H1 (cell line): Measurements from ENCODE around the gene CDYL. TPM values are rescaled to one million over a fixed set of nuclear protein-coding genes. Genes with fewer than 3 reads are reported as not detected.

Experiments
- CTCF ChIA-PET: fragments of 300-600 bp; sonication (Branson Sonifier 250); formaldehyde crosslinking; loops from one replicate; lab custom pipeline; 2021; ENCODE audit not compliant: partially characterized antibody; lab: Charles Lee
- POLR2A ChIA-PET: fragments of 300-600 bp; sonication (Branson Sonifier 250); formaldehyde crosslinking; loops from one replicate; lab custom pipeline; 2021; ENCODE audit warnings: inconsistent platforms; ENCODE audit not compliant: partially characterized antibody; lab: Charles Lee
- DNase-seq, 2 experiments: peaks; one replicate each; pipeline versions ENCODE4 v3.0.0 to v3.0.0-alpha.2; 2010 to 2022; ENCODE audit warnings: low spot score in 2 of 2, low read depth in 1 of 2, mixed read lengths in 1 of 2
- FAIRE-seq: peaks from 2 replicates; lab custom pipeline; 2011; peaks lifted over from hg19 to GRCh38; lab: Jason Lieb, UNC
- H2AFZ ChIP-seq: 2 replicates; pipeline ENCODE4 v1.8.1; 2012; ENCODE audit warnings: low read length, inconsistent platforms
- H2AK5ac ChIP-seq: 2 replicates; pipeline ENCODE4 v1.6.1; 2013; ENCODE audit warnings: low read depth, low read length
- H2BK120ac ChIP-seq: replicated peaks from 2 replicates; pipeline ENCODE3; 2013; ENCODE audit warnings: low read depth, low read length, inconsistent platforms
- H2BK12ac ChIP-seq: 2 replicates; pipeline ENCODE4 v1.6.1; 2013; ENCODE audit warnings: low read depth, low read length
- H2BK15ac ChIP-seq: 2 replicates; pipeline ENCODE4 v1.6.1; 2013; ENCODE audit warnings: low read length
- H2BK20ac ChIP-seq: 2 replicates; pipeline ENCODE4 v1.6.1; 2013; ENCODE audit warnings: low read length
- H2BK5ac ChIP-seq: 2 replicates; pipeline ENCODE4 v1.6.1; 2013; ENCODE audit warnings: low read depth, low read length
- H3K14ac ChIP-seq: 2 replicates; pipeline ENCODE4 v1.6.1; 2013; ENCODE audit warnings: inconsistent platforms; ENCODE audit not compliant: insufficient read length
- H3K18ac ChIP-seq: 2 replicates; pipeline ENCODE4 v1.6.1; 2013; ENCODE audit warnings: low read length; ENCODE audit errors: extremely low read depth
- H3K23ac ChIP-seq: 2 replicates; pipeline ENCODE4 v1.6.1; 2013; ENCODE audit warnings: inconsistent platforms; ENCODE audit not compliant: insufficient read length
- H3K23me2 ChIP-seq: 2 replicates; pipeline ENCODE4 v1.6.1; 2013; ENCODE audit warnings: low read depth, low read length
- H3K27ac ChIP-seq: 2 replicates; pipeline ENCODE4 v1.6.1; 2011; ENCODE audit warnings: low read depth, low read length, inconsistent platforms
- H3K27me3 ChIP-seq, 4 experiments: replicated peaks in 1 of 4; 1 replicate in 1 of 4; 2 replicates in 3 of 4; pipeline versions ENCODE4 v1.6.1 to v1.8.1; 2011 to 2013; ENCODE audit warnings: low read length in 3 of 4, mild to moderate bottlenecking in 3 of 4, inconsistent platforms in 2 of 4, mixed read lengths in 2 of 4, moderate library complexity in 1 of 4; ENCODE audit not compliant: control insufficient read depth in 3 of 4, insufficient read depth in 3 of 4; ENCODE audit errors: extremely low read depth in 1 of 4
- H3K36me3 ChIP-seq, 4 experiments: 2 replicates each; pipeline versions ENCODE4 v1.6.1 to v1.8.1; 2011 to 2013; ENCODE audit warnings: mild to moderate bottlenecking in 4 of 4, low read length in 3 of 4, moderate library complexity in 2 of 4, control low read depth in 1 of 4, inconsistent platforms in 1 of 4; ENCODE audit not compliant: insufficient read depth in 4 of 4, control insufficient read depth in 2 of 4
- H3K4ac ChIP-seq: replicated peaks from 2 replicates; pipeline ENCODE3; 2013; ENCODE audit warnings: low read length, low read depth, mixed read lengths, inconsistent platforms; ENCODE audit not compliant: insufficient read length
- H3K4me1 ChIP-seq, 4 experiments: replicated peaks in 1 of 4; 1 replicate in 1 of 4; 2 replicates in 3 of 4; pipeline versions ENCODE4 v1.6.1 to v1.8.1; 2011 to 2013; ENCODE audit warnings: low read length in 3 of 4, inconsistent platforms in 2 of 4, mixed read lengths in 1 of 4; ENCODE audit not compliant: insufficient read depth in 4 of 4, control insufficient read depth in 3 of 4
- H3K4me2 ChIP-seq, 2 experiments: 2 replicates each; pipeline versions ENCODE4 v1.6.1 to v1.8.1; 2011 to 2013; ENCODE audit warnings: low read depth in 2 of 2, low read length in 2 of 2, control low read depth in 1 of 2, inconsistent platforms in 1 of 2, mild to moderate bottlenecking in 1 of 2; ENCODE audit not compliant: insufficient read depth in 1 of 2
- H3K4me3 ChIP-seq, 4 experiments: fragments of 200-600, 300-600 bp in 1 of 4; sonication (generic), shearing (Covaris generic), sonication (Bioruptor Twin) in 1 of 4; 2 replicates each; pipeline versions ENCODE4 v1.5.1 to v1.8.1; 2011 to 2016; ENCODE audit warnings: low read length in 4 of 4, low read depth in 3 of 4, control low read depth in 2 of 4, inconsistent platforms in 2 of 4, mild to moderate bottlenecking in 2 of 4, mixed read lengths in 1 of 4, moderate library complexity in 1 of 4; ENCODE audit not compliant: insufficient read depth in 2 of 4; ENCODE audit errors: extremely low read depth in 1 of 4
- H3K56ac ChIP-seq: replicated peaks from 2 replicates; pipeline ENCODE3; 2013; ENCODE audit warnings: low read depth, mild to moderate bottlenecking, mixed read lengths, low read length, inconsistent platforms; ENCODE audit not compliant: insufficient read length
- H3K79me1 ChIP-seq: 2 replicates; pipeline ENCODE4 v1.6.1; 2013; ENCODE audit warnings: low read depth, low read length, control low read depth
- H3K79me2 ChIP-seq, 2 experiments: 2 replicates each; pipeline versions ENCODE4 v1.6.1 to v1.8.1; 2012 to 2013; ENCODE audit warnings: low read length in 2 of 2, mild to moderate bottlenecking in 2 of 2, inconsistent platforms in 1 of 2; ENCODE audit not compliant: insufficient read depth in 2 of 2, control insufficient read depth in 1 of 2
- H3K9ac ChIP-seq, 4 experiments: replicated peaks in 1 of 4; 1 replicate in 1 of 4; 2 replicates in 3 of 4; pipeline versions ENCODE4 v1.6.1 to v1.8.1; 2011 to 2013; ENCODE audit warnings: low read depth in 3 of 4, low read length in 3 of 4, control low read depth in 2 of 4, mild to moderate bottlenecking in 2 of 4, moderate library complexity in 2 of 4, inconsistent platforms in 1 of 4; ENCODE audit errors: extremely low read depth in 1 of 4
- H3K9me3 ChIP-seq, 2 experiments: 2 replicates each; pipeline versions ENCODE4 v1.6.1 to v1.8.1; 2012 to 2013; ENCODE audit warnings: mild to moderate bottlenecking in 2 of 2, moderate library complexity in 2 of 2, control low read depth in 1 of 2, inconsistent platforms in 1 of 2, low read depth in 1 of 2, low read length in 1 of 2, mixed read lengths in 1 of 2; ENCODE audit not compliant: insufficient read depth in 2 of 2
- H4K20me1 ChIP-seq, 2 experiments: replicated peaks in 1 of 2; 2 replicates each; pipeline versions ENCODE3 to v1.8.1; 2011 to 2013; ENCODE audit warnings: inconsistent platforms in 2 of 2, low read length in 2 of 2, mild to moderate bottlenecking in 1 of 2; ENCODE audit not compliant: insufficient read depth in 2 of 2, control insufficient read depth in 1 of 2
- H4K5ac ChIP-seq: 2 replicates; pipeline ENCODE4 v1.6.1; 2013; ENCODE audit warnings: low read length, low read depth, mixed read lengths, inconsistent platforms; ENCODE audit not compliant: insufficient read length
- H4K8ac ChIP-seq: 2 replicates; pipeline ENCODE4 v1.8.0; 2013; ENCODE audit warnings: mild to moderate bottlenecking, moderate library complexity, low read length, inconsistent platforms; ENCODE audit not compliant: insufficient read depth; ENCODE audit errors: extremely low read depth
- H4K91ac ChIP-seq: replicated peaks from 2 replicates; pipeline ENCODE3; 2013; ENCODE audit warnings: low read length, mixed read lengths, inconsistent platforms; ENCODE audit not compliant: insufficient read length
- WGBS, 2 experiments: shearing (Covaris generic) in 1 of 2; methylation state at CpG; one replicate each; pipeline versions ENCODE4 v1.1.6 to v1.1.7; 2013 to 2015; ENCODE audit warnings: low lambda C conversion rate in 2 of 2, mixed read lengths in 2 of 2, inconsistent platforms in 1 of 2, low coverage in 1 of 2, missing lambda C conversion rate in 1 of 2; ENCODE audit not compliant: insufficient replicate concordance in 2 of 2, insufficient coverage in 1 of 2, insufficient read length in 1 of 2; ENCODE audit errors: extremely low coverage in 1 of 2, missing lambda C conversion rate in 1 of 2; 5-methylcytosine and 5-hydroxymethylcytosine counted together
- polyA plus RNA-seq, 7 experiments: library from polyadenylated mRNA; depleted of rRNA in 3 of 7; stranded (reverse) in 5 of 7; unstranded in 2 of 7; fragments of >200 nt in 5 of 7; fragments of 200-250 nt in 2 of 7; gene quantifications; 1 replicate in 5 of 7; 2 replicates in 1 of 7; 4 replicates in 1 of 7; pipeline versions ENCODE4 v1.2.1 to v1.2.3, GENCODE V29; 2011 to 2013; ENCODE audit warnings: missing spikeins in 2 of 7, mixed read lengths in 2 of 7
- total RNA-seq: library from RNA; stranded (reverse); fragmentation: NEBNext Ultra II Directional; extraction: Animal tissue kit (Norgen Biotek cat#: 25700); gene quantifications from 2 replicates; pipeline ENCODE4 v1.2.1, GENCODE V29; 2021

The CDYL gene
- total and polyA plus RNA-seq, 2 of the 8 experiments (the other 6 are each of a cell fraction or from before 2014, with no cell fraction given) = 56.4 to 119 TPM

DNA sequence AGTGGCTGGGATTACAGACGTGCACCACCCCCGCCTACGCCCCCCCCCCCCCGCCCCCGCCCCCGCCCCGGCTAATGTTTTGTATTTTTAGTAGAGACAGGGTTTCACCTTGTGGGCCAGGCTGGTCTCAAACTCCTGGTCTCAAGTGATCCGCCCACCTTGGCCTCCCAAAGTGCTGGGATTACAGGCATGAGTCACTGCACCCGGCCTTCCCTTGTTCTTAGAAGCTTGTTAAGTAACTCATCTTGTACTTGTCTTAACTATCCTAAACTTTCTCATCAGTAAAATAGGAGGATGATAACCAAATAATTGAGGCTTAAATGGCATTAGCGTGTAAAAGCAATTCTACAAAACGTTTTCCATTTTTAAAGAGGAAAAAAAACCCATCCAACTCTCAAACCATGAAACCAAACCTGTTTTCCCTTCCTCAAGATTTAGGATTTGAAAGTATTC, 4.2 kb downstream of the CDYL start:
- Histone ChIP-seq H3K4me2 (peak overlapping the region in 1 of 2 experiments; percentile 26; a peak in 2 of 4 replicates), H3K27ac (no peak overlapping the region), H3K79me1 (peaks cover 15% of the 10 kb centered on the region), H2BK120ac (no peak overlapping the region), H3K36me3 (peaks cover 0 to 4% (median 0%) of the 10 kb centered on the region in 4 experiments; a peak in 1 of 8 replicates), H3K9me3 (peaks cover 0 to 3% of the 10 kb centered on the region in 2 experiments; a peak in 2 of 4 replicates), H2BK5ac (no peak overlapping the region), H3K14ac (no peak overlapping the region), H3K27me3 (peaks cover 10 to 28% (median 22%) of the 10 kb centered on the region in 4 experiments), H3K56ac (no peak overlapping the region), H3K23me2 (peaks cover 3% of the 10 kb centered on the region; the same call in 1 of the 2 replicates), H4K20me1 (peaks cover 61 to 72% of the 10 kb centered on the region in 2 experiments), H2BK20ac (no peak overlapping the region), H2AK5ac (no peak overlapping the region), H3K79me2 (peaks cover 60 to 85% of the 10 kb centered on the region in 2 experiments), H4K91ac (no peak overlapping the region), H4K5ac (no peak overlapping the region), H3K18ac (no peak overlapping the region), H2AFZ (no peak overlapping the region), H3K4me1 (peaks cover 0 to 17% (median 7%) of the 10 kb centered on the region in 4 experiments; a peak in 3 of 7 replicates), H4K8ac (no peak overlapping the region), H2BK15ac (no peak overlapping the region), H2BK12ac (no peak overlapping the region), H3K23ac (no peak overlapping the region), H3K4me3 (no peak overlapping the region), H3K4ac (no peak overlapping the region), H3K9ac (no peak overlapping the region)
- CTCF ChIA-PET = interaction anchor here (1.1 to 2.0 kb wide), 3 partner anchors 10 to 68 kb away, joined by 3 to 10 read pairs (median 4); no protein-coding TSS in a partner anchor
- FAIRE-seq (no peak), DNase-seq (no peak)
- 36% methylated on average over 6 of the region's 11 CpGs; no CpG with 5 or more reads in 1 of the 2 experiments for WGBS, 2 experiments
- POLR2A ChIA-PET = no interaction called here
